H1 (cell line): ENCODE results near the gene MATN4.

Source experiments
- ASH2L ChIP-seq: fragments of 200-600, 300-600 bp; sonication (generic); IDR thresholded peaks from one replicate; pipeline ENCODE4 v1.7.1; 2017; ENCODE audit warnings: low read length
- BACH1 ChIP-seq: IDR thresholded peaks from 2 replicates; pipeline ENCODE4 v1.6.1; 2012; ENCODE audit warnings: low read length, improper control_type of control experiment
- SIRT6 ChIP-seq: IDR thresholded peaks from one replicate; pipeline ENCODE4 v1.7.1; 2012; ENCODE audit warnings: low read length, inconsistent platforms
- TF ChIP-seq, protein P1 (sequence below), 3 experiments: IDR thresholded peaks; 1 replicate in 2 of 3; 2 replicates in 1 of 3; pipeline versions ENCODE4 v1.5.1 to v1.6.1; 2011; ENCODE audit warnings: low read length in 3 of 3, mild to moderate bottlenecking in 3 of 3, inconsistent platforms in 2 of 3, low read depth in 1 of 3, moderate library complexity in 1 of 3; ENCODE audit not compliant: insufficient read depth in 1 of 3; ENCODE audit errors: control extremely low read depth in 1 of 3
- TF ChIP-seq, protein P2 (sequence below): IDR thresholded peaks from 2 replicates; pipeline ENCODE4 v1.6.1; 2012; ENCODE audit warnings: inconsistent platforms

DNA sequence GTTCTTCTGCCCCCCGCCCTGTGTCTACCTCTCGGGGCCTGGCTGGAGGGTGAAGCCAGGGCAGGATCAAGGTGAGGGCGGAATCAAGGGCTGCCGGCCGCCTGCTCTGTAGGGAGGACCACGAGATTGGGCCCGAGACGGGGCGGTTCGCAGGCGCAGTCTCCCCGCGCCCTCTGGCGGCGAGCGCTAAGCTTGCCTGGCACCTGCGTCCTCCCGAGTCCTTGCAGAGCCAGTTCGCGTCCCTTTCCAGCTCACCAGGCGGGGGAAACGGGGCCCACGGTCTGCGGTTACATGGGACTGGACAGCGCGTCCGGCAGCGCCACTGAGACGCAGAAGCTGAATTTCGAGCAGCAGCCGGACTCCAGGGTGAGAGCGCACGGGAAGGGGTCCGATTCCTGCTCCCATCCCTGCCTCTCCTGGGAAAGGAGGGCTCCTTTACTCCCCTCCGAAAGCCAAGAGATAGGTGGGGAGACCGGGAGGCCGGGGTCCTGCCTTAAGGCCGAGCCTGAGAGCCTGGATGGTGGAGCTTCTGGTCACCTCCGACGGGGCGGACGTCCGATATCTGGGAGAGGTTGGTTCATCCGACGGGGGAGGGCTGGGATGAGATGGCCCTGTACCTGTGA is 3.6 kb upstream of the MATN4 start:
- TF ChIP-seq BACH1, result no peak
- TF ChIP-seq, protein P1, sequence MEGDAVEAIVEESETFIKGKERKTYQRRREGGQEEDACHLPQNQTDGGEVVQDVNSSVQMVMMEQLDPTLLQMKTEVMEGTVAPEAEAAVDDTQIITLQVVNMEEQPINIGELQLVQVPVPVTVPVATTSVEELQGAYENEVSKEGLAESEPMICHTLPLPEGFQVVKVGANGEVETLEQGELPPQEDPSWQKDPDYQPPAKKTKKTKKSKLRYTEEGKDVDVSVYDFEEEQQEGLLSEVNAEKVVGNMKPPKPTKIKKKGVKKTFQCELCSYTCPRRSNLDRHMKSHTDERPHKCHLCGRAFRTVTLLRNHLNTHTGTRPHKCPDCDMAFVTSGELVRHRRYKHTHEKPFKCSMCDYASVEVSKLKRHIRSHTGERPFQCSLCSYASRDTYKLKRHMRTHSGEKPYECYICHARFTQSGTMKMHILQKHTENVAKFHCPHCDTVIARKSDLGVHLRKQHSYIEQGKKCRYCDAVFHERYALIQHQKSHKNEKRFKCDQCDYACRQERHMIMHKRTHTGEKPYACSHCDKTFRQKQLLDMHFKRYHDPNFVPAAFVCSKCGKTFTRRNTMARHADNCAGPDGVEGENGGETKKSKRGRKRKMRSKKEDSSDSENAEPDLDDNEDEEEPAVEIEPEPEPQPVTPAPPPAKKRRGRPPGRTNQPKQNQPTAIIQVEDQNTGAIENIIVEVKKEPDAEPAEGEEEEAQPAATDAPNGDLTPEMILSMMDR (IDR thresholded peaks at IDR 0.05; ENCODE audit: control extremely low read depth in 1 of 3, insufficient read depth in 1 of 3, low read depth in 1 of 3, low read length in 3 of 3), result peak; percentile 87 to 96 (median 95)
- TF ChIP-seq, protein P2, sequence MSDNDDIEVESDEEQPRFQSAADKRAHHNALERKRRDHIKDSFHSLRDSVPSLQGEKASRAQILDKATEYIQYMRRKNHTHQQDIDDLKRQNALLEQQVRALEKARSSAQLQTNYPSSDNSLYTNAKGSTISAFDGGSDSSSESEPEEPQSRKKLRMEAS, result peak; percentile 92
- no peak for TF ChIP-seq ASH2L
- TF ChIP-seq SIRT6, result no peak
